Aorta (tissue), 5 donors: ENCODE results near the gene NIPSNAP2. TPM values are rescaled to one million over a fixed set of nuclear protein-coding genes. Genes with fewer than 3 reads are reported as not detected.

ENCODE experiments used
- ATAC-seq: fragments of 200-7000 bp; cut with Tn5 transposase; one replicate; pipeline ENCODE4 v1.9.1; 2022; ENCODE audit warnings: moderate library complexity; ENCODE audit not compliant: low FRiP score
- DNase-seq, 2 donors: peaks; one replicate each; pipeline ENCODE4 v3.0.0-alpha.2; 2020
- H3K27ac ChIP-seq, 2 donors: one replicate each; pipeline ENCODE4 v1.5.1; 2013; ENCODE audit warnings: low read length in 2 of 2, mild to moderate bottlenecking in 2 of 2, moderate library complexity in 2 of 2, control low read depth in 1 of 2, inconsistent platforms in 1 of 2, low read depth in 1 of 2
- H3K27me3 ChIP-seq, 2 donors: one replicate each; pipeline ENCODE4 v1.6.1; 2013; ENCODE audit warnings: control low read depth in 1 of 2, low read length in 1 of 2, mild to moderate bottlenecking in 1 of 2, moderate library complexity in 1 of 2; ENCODE audit not compliant: insufficient read depth in 2 of 2, control insufficient read depth in 1 of 2
- H3K36me3 ChIP-seq, 2 donors: one replicate each; pipeline ENCODE4 v1.6.1; 2013; ENCODE audit warnings: control low read depth in 1 of 2, low read length in 1 of 2, mild to moderate bottlenecking in 1 of 2; ENCODE audit not compliant: insufficient read depth in 2 of 2, control insufficient read depth in 1 of 2
- H3K4me1 ChIP-seq, 2 donors: one replicate each; pipeline ENCODE4 v1.6.1; 2013; ENCODE audit warnings: low read length in 2 of 2, control low read depth in 1 of 2, mild to moderate bottlenecking in 1 of 2, moderate library complexity in 1 of 2; ENCODE audit not compliant: insufficient read depth in 2 of 2, control insufficient read depth in 1 of 2
- H3K4me3 ChIP-seq, 2 donors: one replicate each; pipeline ENCODE4 v1.5.1; 2013; ENCODE audit warnings: low read length in 2 of 2, control low read depth in 1 of 2, mild to moderate bottlenecking in 1 of 2
- H3K9me3 ChIP-seq: one replicate; pipeline ENCODE4 v1.6.1; 2013; ENCODE audit warnings: mild to moderate bottlenecking, low read length; ENCODE audit not compliant: control insufficient read depth
- WGBS, 2 donors: extraction: QIAGEN DNeasy Blood & Tissue Kit; methylation state at CpG; one replicate each; pipeline ENCODE4 v1.1.7; 2013; 5-methylcytosine and 5-hydroxymethylcytosine counted together
- intact Hi-C, 2 donors: fragments of 100-400 bp; cut with DNase I; formaldehyde crosslinking; loops; one replicate each; pipeline versions ENCODE4 v1.14.2 to v1.15.0; 2022
- long read RNA-seq, 2 donors: library from polyadenylated mRNA; unstranded; transcript quantifications; one replicate each; pipeline ENCODE4 v2.0.0, GENCODE V29; 2020 to 2021
- polyA plus RNA-seq, 2 donors: library from polyadenylated mRNA; stranded (reverse); fragments of 200-250 nt; gene quantifications; one replicate each; pipeline ENCODE4 v1.2.3, GENCODE V29; 2013
- total RNA-seq, 2 donors: library from RNA; stranded (reverse); fragmentation: NEBNext Ultra II Directional; extraction: Animal tissue kit (Norgen Biotek cat#: 25700); gene quantifications; one replicate each; pipeline ENCODE4 v1.2.1, GENCODE V29; 2021
- donor health status: healthy with polysubstance abuse.
- donor health status: Bipolar disorder and iron deficiency.
- donor health status: DM: no; HTN: no; CAD: no.
- donor health status: DM: no; HTN: no; CAD: no.
- donor health status: DM: yes; HTN: yes; CAD: no.

The NIPSNAP2 gene
- 10 to 100 TPM; 40.9 to 47.8 TPM for total RNA-seq
- polyA plus RNA-seq: 10 to 100 TPM; 34.3 to 53.1 TPM
- long read RNA-seq, donor 1, transcript NIPSNAP2-201 (10 exons, 1,999 nt): major isoform, 176 of 208 reads
- long read RNA-seq, donor 1, partial matches to known transcripts: 13 of 208 reads
- long read RNA-seq, donor 1, other reads (novel, unspliced or antisense): 19 of 208 reads
- long read RNA-seq, donor 2, transcript NIPSNAP2-201 (10 exons, 1,999 nt): major isoform, 40 of 48 reads
- long read RNA-seq, donor 2, partial matches to known transcripts: 0 of 48 reads
- long read RNA-seq, donor 2, other reads (novel, unspliced or antisense): 8 of 48 reads

DNA sequence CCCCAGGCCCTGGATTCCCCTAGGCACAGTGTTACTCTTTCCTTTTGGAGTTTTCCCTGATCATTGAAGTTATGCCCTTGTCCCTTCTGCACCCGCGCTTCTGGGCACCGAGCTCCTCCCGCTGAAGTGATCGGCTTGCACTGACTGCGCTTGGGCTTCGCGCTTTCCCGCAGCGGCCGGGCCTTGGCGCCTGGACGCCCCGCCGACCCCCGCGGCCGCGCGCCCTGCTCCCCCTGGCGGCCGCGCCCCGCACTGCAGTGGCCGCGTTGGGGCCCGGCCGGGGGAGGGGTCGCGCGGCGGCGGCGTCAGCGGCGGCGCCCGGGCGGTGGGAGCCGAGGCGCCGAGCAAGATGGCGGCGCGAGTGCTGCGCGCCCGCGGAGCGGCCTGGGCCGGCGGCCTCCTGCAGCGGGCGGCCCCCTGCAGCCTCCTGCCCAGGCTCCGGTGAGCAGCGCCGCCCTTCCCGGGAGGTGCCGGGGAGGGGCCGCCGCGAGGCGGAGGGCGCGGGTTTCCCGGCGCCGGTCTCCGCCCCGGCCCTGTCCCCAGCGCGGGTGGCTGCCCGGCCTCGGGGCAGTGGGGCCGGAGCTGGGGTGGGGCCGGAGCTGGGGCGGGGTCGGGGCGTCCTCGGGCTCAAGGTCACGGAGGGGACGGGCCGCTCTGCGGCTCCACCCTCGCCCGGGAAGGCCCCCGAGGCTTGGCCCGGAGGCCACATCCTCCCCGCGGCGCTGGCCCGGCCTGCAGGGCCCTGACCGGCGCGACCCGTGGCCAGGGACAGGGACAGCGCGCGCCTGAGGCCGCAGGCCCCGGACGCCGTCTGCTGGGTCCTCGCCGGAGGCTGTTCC, at the start of gene NIPSNAP2:
Gene NIPSNAP2 (plus strand): TSS at position 325 of the 839 bp plus-strand sequence. CDS start 25 bp downstream, at position 350.
- WGBS, 2 donors: 0% methylated on average over 58 to 105 of the region's 105 CpGs
- Histone ChIP-seq H3K4me3 (peak within 1 kb of the TSS; percentile 90 to 96), H3K9me3 (no peaks in the 10 kb centered on the region), H3K27ac (peak within 1 kb of the TSS; percentile 72 to 85), H3K36me3 (no peaks in the 10 kb centered on the region), H3K4me1 (no peaks in the 10 kb centered on the region), H3K27me3 (no peaks in the 10 kb centered on the region)
- peak; percentile 89 to 92 for DNase-seq
- peak; percentile 91 for ATAC-seq
- intact Hi-C loops: loop anchor here (5.0 to 10.0 kb wide), 2 partner anchors 67 to 320 kb away; no protein-coding TSS in a partner anchor

DNA sequence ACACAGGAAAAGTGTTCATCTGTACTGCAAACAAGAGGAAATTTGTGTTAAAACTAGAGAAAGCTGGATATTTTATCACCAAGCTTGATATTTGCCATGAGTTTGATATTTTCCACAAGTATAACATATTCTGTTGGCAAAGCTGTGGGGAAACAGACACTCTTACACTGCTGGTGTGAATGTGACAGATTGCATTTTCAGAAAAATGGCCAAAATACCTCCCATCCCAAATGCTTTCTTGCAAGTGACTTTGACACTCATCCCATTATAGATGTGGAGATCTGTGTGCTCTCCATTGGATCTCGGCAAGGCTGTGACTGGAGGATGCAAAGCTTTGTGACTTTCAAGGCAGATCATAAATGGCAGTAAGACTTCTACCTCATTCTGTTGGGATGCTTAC, 46.6 kb upstream of the NIPSNAP2 start:
- intact Hi-C loops: no loop called here
- WGBS, 2 donors: 99 to 100% methylated on average over 1 of the region's 1 CpG
- Histone ChIP-seq H3K27ac (no peak overlapping the region), H3K9me3 (no peaks in the 10 kb centered on the region), H3K36me3 (peaks cover 0 to 6% of the 10 kb centered on the region in 2 donors), H3K4me1 (no peaks in the 10 kb centered on the region), H3K4me3 (no peak overlapping the region), H3K27me3 (no peaks in the 10 kb centered on the region)
- ATAC-seq (no peak), DNase-seq (no peak)

DNA sequence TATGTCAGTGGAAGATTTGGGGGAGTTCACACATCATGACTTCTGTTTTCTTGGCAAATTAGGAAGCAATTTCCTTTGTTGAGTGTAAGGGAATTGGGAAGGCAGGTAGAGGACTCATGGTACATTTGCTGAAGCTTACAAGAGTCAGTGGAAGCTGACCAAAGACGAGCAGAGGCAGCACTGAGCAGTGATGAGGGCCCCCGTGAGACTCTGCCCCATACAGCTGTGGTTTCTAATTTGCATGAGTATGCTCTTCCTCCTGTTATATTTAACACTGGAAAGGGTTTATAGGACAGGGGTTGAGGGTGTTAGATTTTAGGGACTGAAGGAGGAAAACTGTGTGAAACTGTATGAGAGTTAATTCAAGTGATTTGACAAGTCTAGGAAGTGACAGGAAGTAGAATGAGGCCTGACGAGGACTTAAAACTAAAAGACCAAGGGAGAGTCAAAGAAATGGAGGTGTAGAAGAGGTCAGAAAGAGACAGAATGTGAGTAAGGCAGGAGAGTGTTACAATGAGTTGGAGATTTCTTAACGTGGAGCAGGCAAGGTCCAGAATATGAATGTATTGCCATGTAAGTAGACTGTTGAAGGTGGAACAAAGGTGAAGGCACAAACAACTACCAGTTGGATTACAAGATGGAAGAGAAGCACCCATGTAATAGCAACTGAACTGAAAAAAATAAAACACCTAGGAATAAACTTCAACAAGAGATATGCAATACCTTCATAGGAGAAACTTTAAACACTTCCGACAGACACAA, 36.2 kb upstream of the NIPSNAP2 start:
- intact Hi-C loops: no loop called here
- H3K9me3 ChIP-seq: peaks cover 1% of the 10 kb centered on the region
- H3K36me3 ChIP-seq: peaks cover 0 to 2% of the 10 kb centered on the region in 2 donors
- no peaks in the 10 kb centered on the region for H3K4me1 ChIP-seq
- no peak overlapping the region for H3K27ac ChIP-seq
- WGBS, 2 donors: 88 to 90% methylated on average over 5 of the region's 5 CpGs
- DNase-seq: no peak
- no peak overlapping the region for H3K4me3 ChIP-seq
- no peaks in the 10 kb centered on the region for H3K27me3 ChIP-seq
- no peak for ATAC-seq

DNA sequence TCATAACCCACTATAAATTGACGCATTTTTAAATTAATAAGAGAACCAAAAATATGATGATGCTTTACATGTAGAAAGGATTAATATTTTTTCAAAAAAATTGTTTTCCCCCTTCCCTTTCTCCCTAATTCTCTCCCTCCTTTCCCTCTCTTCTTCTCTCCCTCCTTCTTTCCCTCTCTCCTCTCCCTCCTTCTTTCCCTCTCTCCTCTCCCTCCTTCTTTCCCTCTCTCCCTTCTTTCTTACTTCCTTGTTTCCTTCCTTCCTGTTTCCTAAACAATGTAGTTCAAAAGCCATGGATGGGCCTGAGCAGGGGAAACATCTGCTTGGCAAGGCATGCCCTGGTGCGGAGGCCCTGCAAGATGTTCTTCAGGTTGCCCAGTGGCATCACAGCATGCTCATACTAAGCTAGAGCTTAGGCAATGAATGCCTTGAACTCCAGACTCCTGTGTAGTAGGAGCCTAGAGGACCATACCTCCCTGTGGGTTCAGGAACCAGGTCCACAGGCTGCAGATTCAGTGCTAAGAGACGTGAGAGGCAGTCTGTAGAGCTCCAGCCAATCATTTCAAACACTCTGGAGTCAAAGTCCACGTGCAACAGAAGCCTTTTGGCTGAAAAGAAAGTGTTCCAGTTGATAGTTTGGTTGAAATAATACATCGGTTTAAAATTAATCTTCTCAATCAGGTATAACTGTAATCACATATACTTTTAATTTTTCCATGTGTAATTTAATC, 32.8 kb upstream of the NIPSNAP2 start:
- Histone ChIP-seq H3K27ac (no peak overlapping the region), H3K27me3 (no peaks in the 10 kb centered on the region), H3K9me3 (peaks cover 5% of the 10 kb centered on the region), H3K4me1 (no peaks in the 10 kb centered on the region), H3K36me3 (peaks cover 0 to 2% of the 10 kb centered on the region in 2 donors), H3K4me3 (no peak overlapping the region)
- ATAC-seq (no peak), DNase-seq (no peak)
- intact Hi-C loops: no loop called here
- WGBS, 2 donors: 73 to 80% methylated on average over 5 of the region's 5 CpGs

- Histone ChIP-seq H3K27ac (no peak overlapping the region), H3K4me1 (no peaks in the 10 kb centered on the region), H3K27me3 (no peaks in the 10 kb centered on the region), H3K36me3 (no peaks in the 10 kb centered on the region), H3K9me3 (peaks cover 7% of the 10 kb centered on the region), H3K4me3 (no peak overlapping the region)
- DNase-seq (no peak), ATAC-seq (no peak)
- intact Hi-C loops: no loop called here
- WGBS, 2 donors: 89 to 91% methylated on average over 7 of the region's 7 CpGs
These were observed 24.8 kb upstream of the NIPSNAP2 start for GRCh38 chr7:55939514-55940123.

DNA sequence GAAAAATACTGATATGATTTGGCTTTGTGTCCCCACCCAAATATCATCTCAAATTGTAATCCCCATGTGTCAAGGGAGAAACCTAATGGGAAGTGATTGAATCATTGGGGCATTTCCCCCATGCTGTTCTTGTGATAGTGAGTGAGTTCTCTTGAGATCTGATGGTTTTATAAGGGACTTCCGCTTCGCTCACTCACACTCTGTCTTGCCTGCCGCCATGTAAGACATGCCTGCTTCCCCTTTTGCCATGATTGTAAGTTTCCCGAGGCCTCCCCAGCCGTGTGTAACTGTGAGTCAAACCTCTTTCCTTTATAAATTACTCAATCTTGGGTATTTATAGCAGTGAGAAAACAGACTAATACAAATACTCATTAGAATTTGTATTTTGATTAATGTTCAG, 17.8 kb upstream of the NIPSNAP2 start:
- H3K27me3 ChIP-seq: no peaks in the 10 kb centered on the region
- no peaks in the 10 kb centered on the region for H3K9me3 ChIP-seq
- WGBS, 2 donors: 78 to 82% methylated on average over 5 of the region's 5 CpGs
- ATAC-seq: no peak
- intact Hi-C loops: no loop called here
- H3K36me3 ChIP-seq: no peaks in the 10 kb centered on the region
- H3K4me1 ChIP-seq: no peaks in the 10 kb centered on the region
- no peak overlapping the region for H3K27ac ChIP-seq
- no peak overlapping the region for H3K4me3 ChIP-seq
- no peak for DNase-seq

GRCh38 chr7:55951637-55952351, 12.6 kb upstream of the NIPSNAP2 start, which contains the start of gene MRPS17:
Gene MRPS17 (plus strand): TSS chr7:55951877. CDS start chr7:55953196, 1,319 bp downstream.
- DNase-seq: peak; percentile 93 to 97
- WGBS, 2 donors: 1% methylated on average over 53 of the region's 53 CpGs
- ATAC-seq: peak; percentile 99
- Histone ChIP-seq H3K36me3 (peaks cover 0 to 2% of the 10 kb centered on the region in 2 donors), H3K9me3 (no peaks in the 10 kb centered on the region), H3K27ac (peak within 1 kb of the TSS in 1 of 2 donors; percentile 29), H3K4me1 (no peaks in the 10 kb centered on the region), H3K4me3 (peak within 1 kb of the TSS; percentile 40 to 42), H3K27me3 (no peaks in the 10 kb centered on the region)
- intact Hi-C loops: loop anchor here in 1 of 2 donors (5.0 kb wide), 2 partner anchors 64 to 584 kb away; partner anchors contain the start of genes LANCL2 and ZNF713
